ENCODE measurements around the gene SPSB1. TPM values are rescaled to one million over a fixed set of nuclear protein-coding genes. Genes with fewer than 3 reads are reported as not detected.

SPSB1 gene
- total RNA-seq, 2 donors from 2014 or later, result 107 to 171 TPM

DNA sequence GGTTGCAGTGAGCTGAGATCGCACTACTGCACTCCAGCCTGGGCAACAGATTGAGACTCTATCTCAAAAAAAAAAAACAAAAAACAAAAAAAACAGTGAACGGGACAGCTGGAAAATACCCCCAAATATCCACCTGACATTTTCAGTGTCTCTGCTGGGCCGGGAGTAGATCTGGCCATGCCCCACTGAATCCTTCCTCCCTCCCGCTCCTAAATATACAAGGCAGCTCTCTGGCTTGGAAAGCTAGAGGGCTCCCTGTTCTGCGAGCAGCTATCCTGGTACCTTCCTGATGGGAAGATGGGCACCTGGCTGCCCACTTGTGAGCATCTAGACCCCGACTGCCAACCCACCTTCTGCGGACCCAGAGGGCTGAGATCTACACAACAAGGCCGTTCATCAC is 21.4 kb downstream of the SPSB1 start:
- no peaks in the 10 kb centered on the region for H3K27me3 ChIP-seq (replicated peaks; ENCODE audit: insufficient read depth)
- ATAC-seq (ENCODE audit: insufficient number of reproducible peaks, low FRiP score, low read depth) (no peak), DNase-seq (ENCODE audit: low spot score) (no peak)
- no peaks in the 10 kb centered on the region for H3K36me3 ChIP-seq
- TF ChIP-seq, protein P1, sequence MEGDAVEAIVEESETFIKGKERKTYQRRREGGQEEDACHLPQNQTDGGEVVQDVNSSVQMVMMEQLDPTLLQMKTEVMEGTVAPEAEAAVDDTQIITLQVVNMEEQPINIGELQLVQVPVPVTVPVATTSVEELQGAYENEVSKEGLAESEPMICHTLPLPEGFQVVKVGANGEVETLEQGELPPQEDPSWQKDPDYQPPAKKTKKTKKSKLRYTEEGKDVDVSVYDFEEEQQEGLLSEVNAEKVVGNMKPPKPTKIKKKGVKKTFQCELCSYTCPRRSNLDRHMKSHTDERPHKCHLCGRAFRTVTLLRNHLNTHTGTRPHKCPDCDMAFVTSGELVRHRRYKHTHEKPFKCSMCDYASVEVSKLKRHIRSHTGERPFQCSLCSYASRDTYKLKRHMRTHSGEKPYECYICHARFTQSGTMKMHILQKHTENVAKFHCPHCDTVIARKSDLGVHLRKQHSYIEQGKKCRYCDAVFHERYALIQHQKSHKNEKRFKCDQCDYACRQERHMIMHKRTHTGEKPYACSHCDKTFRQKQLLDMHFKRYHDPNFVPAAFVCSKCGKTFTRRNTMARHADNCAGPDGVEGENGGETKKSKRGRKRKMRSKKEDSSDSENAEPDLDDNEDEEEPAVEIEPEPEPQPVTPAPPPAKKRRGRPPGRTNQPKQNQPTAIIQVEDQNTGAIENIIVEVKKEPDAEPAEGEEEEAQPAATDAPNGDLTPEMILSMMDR (IDR thresholded peaks at IDR 0.05), result no peak
- H3K27ac ChIP-seq, result peak overlapping the region in 1 of 2 donors; percentile 55
- no peaks in the 10 kb centered on the region for H3K9me3 ChIP-seq
- H3K4me1 ChIP-seq (ENCODE audit: control insufficient read depth in 1 of 2, low read depth in 2 of 2), result peaks cover 35 to 99% of the 10 kb centered on the region in 2 donors
- H3K4me3 ChIP-seq, result no peak overlapping the region

DNA sequence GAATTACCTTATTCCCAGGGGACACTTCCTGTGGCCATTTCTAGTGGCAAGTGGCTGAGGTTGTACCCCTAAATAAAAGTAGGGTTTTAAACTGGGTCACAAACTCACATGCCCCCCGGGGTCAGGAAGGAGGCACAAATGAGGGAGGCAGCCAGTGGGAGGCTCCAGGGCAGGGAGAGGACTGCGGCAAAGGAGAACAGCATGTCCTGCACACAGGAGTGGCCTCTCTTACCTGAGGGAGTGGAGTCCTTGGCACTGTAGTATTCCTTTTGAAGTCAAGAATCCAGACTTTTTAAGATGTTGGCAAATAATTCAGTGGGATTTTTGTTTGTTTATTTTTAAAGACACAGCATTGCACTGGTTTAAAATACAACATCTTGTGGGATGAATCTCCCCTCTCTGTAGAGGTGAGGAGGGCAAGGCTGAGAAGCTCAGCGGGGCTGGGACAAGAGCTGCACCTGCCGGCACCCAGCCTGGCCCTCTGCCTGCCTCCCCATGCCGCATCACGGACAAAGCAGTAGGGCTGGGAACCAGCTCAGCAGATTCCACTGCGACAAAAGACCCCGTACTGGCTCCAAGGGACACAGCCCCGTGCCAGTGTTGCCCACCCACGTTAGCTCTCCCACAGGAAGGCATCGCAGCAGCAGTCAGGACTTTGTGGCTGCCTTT is 22.2 kb downstream of the SPSB1 start:
- Histone ChIP-seq H3K27ac (peak overlapping the region; percentile 54 to 55), H3K36me3 (no peaks in the 10 kb centered on the region), H3K4me3 (no peak overlapping the region), H3K27me3 (replicated peaks; ENCODE audit: insufficient read depth) (no peaks in the 10 kb centered on the region), H3K9me3 (no peaks in the 10 kb centered on the region), H3K4me1 (ENCODE audit: control insufficient read depth in 1 of 2, low read depth in 2 of 2) (peaks cover 39 to 99% of the 10 kb centered on the region in 2 donors)
- TF ChIP-seq, protein P1 (IDR thresholded peaks at IDR 0.05), result no peak
- ATAC-seq (ENCODE audit: insufficient number of reproducible peaks, low FRiP score, low read depth), result no peak
- DNase-seq (ENCODE audit: low spot score), result no peak

DNA sequence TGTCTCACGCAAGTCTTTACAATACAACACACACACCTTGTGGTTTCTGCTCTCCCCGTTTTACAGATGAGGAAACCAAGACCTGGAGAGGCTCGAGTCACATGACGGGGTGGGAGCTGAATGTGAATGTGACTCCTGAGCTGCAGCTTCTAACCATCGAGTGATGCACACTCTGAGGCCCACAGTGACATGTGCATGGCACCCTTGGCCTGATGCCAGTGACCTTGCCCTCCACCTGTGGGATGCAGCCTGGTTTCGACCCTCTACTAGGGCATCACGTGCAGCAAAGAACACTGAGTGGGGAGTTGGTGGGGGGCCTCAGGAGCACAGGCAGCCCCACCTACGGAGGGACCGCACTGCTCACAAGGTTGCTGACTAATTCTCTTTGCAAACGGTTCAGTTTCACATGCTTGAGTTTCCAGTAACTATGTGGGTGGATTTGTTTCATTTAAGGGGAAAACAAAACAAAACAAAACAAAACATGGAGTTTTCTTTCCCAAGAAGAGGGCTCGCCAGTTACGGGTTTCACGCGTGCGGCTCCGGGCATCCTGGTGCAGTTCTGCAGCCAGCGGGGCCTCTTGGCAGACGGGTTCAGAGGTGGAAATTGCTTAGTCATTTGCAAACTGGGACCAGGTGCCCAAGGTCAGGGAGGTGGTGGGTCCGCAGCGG is 22.9 kb downstream of the SPSB1 start:
- H3K27me3 ChIP-seq (replicated peaks; ENCODE audit: insufficient read depth), result no peaks in the 10 kb centered on the region
- H3K4me1 ChIP-seq (ENCODE audit: control insufficient read depth in 1 of 2, low read depth in 2 of 2), result peaks cover 46 to 99% of the 10 kb centered on the region in 2 donors
- no peaks in the 10 kb centered on the region for H3K9me3 ChIP-seq
- peak overlapping the region; percentile 54 to 55 for H3K27ac ChIP-seq
- peak; percentile 24 for ATAC-seq (ENCODE audit: insufficient number of reproducible peaks, low FRiP score, low read depth)
- no peaks in the 10 kb centered on the region for H3K36me3 ChIP-seq
- TF ChIP-seq, protein P1 (IDR thresholded peaks at IDR 0.05), result no peak
- H3K4me3 ChIP-seq, result peak overlapping the region; percentile 44
- DNase-seq (ENCODE audit: low spot score), result no peak

DNA sequence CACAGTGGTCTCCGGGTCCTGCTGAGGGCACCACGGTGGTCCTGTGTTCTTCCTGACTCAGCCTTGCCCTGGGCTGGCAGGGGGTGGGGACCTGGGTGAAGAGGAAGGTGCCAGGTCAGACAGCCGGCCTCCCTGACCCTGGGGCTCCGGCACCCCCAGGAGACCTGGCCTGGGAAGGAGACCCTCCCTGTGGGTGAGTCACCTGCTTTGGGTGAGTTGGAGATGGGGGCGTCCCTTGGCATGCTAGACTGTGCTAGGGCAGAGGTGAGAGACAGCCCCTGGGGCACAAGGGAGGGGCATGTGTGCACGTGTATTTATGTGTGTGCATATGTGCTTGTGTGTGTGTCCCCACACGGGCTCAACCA is 23.4 kb downstream of the SPSB1 start:
- ATAC-seq (ENCODE audit: insufficient number of reproducible peaks, low FRiP score, low read depth), result no peak
- H3K4me3 ChIP-seq, result peak overlapping the region; percentile 44

DNA sequence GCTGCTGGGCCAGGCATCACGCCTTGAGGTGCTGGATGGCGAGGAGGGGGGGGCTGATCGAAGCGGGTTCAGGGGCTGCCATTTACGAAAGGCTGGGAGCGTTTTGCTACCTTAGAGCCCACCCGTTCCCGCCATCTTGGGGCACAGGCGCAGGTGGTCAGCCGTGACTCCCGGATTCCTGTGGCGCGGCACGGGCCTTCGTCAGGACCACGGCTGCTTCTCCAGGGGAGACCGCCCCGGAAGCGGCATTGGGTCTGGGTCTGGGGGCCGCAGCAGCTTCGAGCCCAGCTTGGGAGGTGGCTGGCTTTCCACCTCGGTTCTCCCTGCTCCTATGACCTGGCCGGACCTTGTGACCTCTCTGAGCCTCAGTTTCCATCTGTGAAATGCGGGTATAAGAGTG is 23.8 kb downstream of the SPSB1 start:
- no peak for ATAC-seq (ENCODE audit: insufficient number of reproducible peaks, low FRiP score, low read depth)
- no peaks in the 10 kb centered on the region for H3K9me3 ChIP-seq
- H3K4me1 ChIP-seq (ENCODE audit: control insufficient read depth in 1 of 2, low read depth in 2 of 2), result peaks cover 47 to 99% of the 10 kb centered on the region in 2 donors
- no peaks in the 10 kb centered on the region for H3K36me3 ChIP-seq
- TF ChIP-seq, protein P1 (IDR thresholded peaks at IDR 0.05), result no peak
- DNase-seq (ENCODE audit: low spot score), result no peak
- H3K4me3 ChIP-seq, result no peak overlapping the region
- H3K27me3 ChIP-seq (replicated peaks; ENCODE audit: insufficient read depth), result no peaks in the 10 kb centered on the region
- H3K27ac ChIP-seq, result peak overlapping the region; percentile 55

More for the DNA sequence above, 23.4 kb downstream of the SPSB1 start:
- H3K36me3 ChIP-seq, result no peaks in the 10 kb centered on the region
- peaks cover 49 to 99% of the 10 kb centered on the region in 2 donors for H3K4me1 ChIP-seq (ENCODE audit: control insufficient read depth in 1 of 2, low read depth in 2 of 2)
- peak overlapping the region; percentile 55 for H3K27ac ChIP-seq
- no peaks in the 10 kb centered on the region for H3K27me3 ChIP-seq (replicated peaks; ENCODE audit: insufficient read depth)
- no peak for DNase-seq (ENCODE audit: low spot score)
- TF ChIP-seq, protein P1 (IDR thresholded peaks at IDR 0.05), result no peak
- H3K9me3 ChIP-seq, result no peaks in the 10 kb centered on the region

All from thoracic aorta (tissue), 2 donors.